Subcutaneous adipose tissue (tissue), 4 donors: ENCODE results near the gene ITGB4. TPM values are rescaled to one million over a fixed set of nuclear protein-coding genes. Genes with fewer than 3 reads are reported as not detected.

Experiments used
- total RNA-seq, 4 donors: library from RNA; depleted of rRNA; stranded (reverse); fragments of >200 nt; gene quantifications; one replicate each; pipeline ENCODE4 v1.1.0, GENCODE V29; 2016
- TF ChIP-seq, protein P1 (sequence below): fragments of 450-650 bp; IDR thresholded peaks from one replicate; pipeline ENCODE4 v1.5.1; 2016; ENCODE audit warnings: low read depth, mild to moderate bottlenecking, control low read depth, antibody characterized with exemption, moderate library complexity

Gene ITGB4
- total RNA-seq, 4 donors from 2014 or later: 5.1 to 25.2 (median 9.9) TPM

- TF ChIP-seq, protein P1, sequence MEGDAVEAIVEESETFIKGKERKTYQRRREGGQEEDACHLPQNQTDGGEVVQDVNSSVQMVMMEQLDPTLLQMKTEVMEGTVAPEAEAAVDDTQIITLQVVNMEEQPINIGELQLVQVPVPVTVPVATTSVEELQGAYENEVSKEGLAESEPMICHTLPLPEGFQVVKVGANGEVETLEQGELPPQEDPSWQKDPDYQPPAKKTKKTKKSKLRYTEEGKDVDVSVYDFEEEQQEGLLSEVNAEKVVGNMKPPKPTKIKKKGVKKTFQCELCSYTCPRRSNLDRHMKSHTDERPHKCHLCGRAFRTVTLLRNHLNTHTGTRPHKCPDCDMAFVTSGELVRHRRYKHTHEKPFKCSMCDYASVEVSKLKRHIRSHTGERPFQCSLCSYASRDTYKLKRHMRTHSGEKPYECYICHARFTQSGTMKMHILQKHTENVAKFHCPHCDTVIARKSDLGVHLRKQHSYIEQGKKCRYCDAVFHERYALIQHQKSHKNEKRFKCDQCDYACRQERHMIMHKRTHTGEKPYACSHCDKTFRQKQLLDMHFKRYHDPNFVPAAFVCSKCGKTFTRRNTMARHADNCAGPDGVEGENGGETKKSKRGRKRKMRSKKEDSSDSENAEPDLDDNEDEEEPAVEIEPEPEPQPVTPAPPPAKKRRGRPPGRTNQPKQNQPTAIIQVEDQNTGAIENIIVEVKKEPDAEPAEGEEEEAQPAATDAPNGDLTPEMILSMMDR: no peak
Measured at GRCh38 chr17:75691801-75692626, 29.2 kb upstream of the ITGB4 start.

GRCh38 chr17:75692976-75693375 lies 28.3 kb upstream of the ITGB4 start:
- TF ChIP-seq, protein P1: no peak

GRCh38 chr17:75693500-75694481 lies 27.5 kb upstream of the ITGB4 start:
- TF ChIP-seq, protein P1: no peak

GRCh38 chr17:75694536-75694935 lies 26.7 kb upstream of the ITGB4 start:
- TF ChIP-seq, protein P1: no peak

- TF ChIP-seq, protein P1: no peak
Measured at GRCh38 chr17:75695141-75695829, 26.0 kb upstream of the ITGB4 start.

DNA sequence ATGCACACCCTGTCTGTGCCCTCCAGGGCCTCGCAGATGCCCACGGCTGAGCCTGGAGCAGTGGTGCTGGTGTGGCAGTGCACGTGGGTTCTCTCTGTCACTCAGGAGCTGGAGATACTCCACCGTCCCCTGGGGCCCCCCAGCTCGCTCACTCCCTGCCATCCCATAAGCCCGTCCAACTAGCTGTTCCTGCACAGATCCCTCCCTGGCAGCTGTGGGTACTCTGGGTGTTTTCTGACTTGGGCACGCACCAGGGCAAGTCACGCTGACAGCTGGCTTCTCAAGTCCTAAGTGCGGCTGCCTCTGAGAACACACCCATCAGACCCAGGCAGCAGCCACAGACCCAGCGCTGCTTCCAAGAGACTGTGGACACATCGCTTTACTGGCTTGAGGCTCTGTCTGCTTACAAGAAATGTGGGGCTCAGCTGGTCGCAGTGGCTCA lies 25.4 kb upstream of the ITGB4 start:
- TF ChIP-seq, protein P1: no peak
